ENCODE data around the gene SASH1.
A peak's percentile ranks its signal among the peaks of the same experiment; 100 is the strongest.

The SASH1 gene

DNA sequence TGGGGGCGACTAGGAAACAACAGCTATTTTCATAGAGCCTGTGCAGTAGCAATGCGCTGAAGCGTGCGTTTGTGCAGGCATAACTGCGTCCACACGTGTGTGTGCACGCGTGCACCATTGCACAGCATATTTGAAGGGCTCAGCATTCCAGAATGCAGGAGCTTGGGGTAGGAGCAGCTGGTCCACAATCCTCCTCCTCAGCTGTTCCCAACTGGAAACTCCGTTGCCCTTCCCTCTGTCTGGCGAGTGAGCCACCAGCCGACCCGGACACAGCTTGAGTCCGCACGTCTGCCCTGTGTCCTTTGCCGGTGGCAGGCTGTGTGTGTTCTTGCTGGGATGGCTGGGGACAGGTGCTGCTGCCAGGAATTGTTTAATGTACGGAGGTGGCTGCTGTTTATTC, 110.2 kb downstream of the SASH1 start:
- DNase-seq (ENCODE audit: low spot score) = no peak
- CTCF ChIA-PET = interaction anchor here (0.6 kb wide), 1 partner anchor 20 kb away, joined by 3 read pairs; no protein-coding TSS in a partner anchor
- H3K27ac ChIP-seq = no peak overlapping the region
- TF ChIP-seq CTCF (conservative IDR thresholded peaks at IDR 0.05; ENCODE audit: low read depth) = no peak
- POLR2A ChIA-PET (ENCODE audit: low non-redundant PET) = no interaction called here

DNA sequence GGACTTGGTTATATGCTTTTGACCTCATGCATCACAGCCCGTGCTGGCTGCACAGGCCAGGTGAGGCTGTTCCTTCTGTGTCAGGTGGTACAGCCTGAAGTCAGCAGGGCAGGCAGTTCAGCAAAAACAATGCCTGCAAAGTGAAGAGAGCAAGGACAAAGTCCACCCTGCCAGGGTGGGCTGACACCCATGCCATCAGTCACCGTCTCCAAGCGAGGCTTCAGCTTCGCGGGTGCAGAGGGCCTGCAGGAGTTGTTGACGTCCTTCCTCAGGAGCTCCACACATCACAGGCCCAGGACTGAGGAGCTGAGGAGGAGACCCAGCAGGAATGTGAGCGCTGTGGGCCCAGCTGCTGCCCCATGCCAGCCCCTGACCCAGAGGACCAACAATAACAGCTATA, 111.3 kb downstream of the SASH1 start:
- ChIA-PET POLR2A (ENCODE audit: low non-redundant PET) (no interaction called here), CTCF (no interaction called here)
- no peak for TF ChIP-seq CTCF (conservative IDR thresholded peaks at IDR 0.05; ENCODE audit: low read depth)
- no peak for DNase-seq (ENCODE audit: low spot score)
- H3K27ac ChIP-seq = no peak overlapping the region

- 0 out of 2 replicates have a peak overlapping the region, but pooled peaks have one; percentile 29 for H3K27ac ChIP-seq
- POLR2A ChIA-PET (ENCODE audit: low non-redundant PET) = no interaction called here
- TF ChIP-seq CTCF (conservative IDR thresholded peaks at IDR 0.05; ENCODE audit: low read depth) = no peak
- CTCF ChIA-PET = interaction anchor here (0.6 kb wide), 1 partner anchor 175 kb away, joined by 3 read pairs; no protein-coding TSS in a partner anchor
- no peak for DNase-seq (ENCODE audit: low spot score)
Measured at GRCh38 chr6:148455225-148455624, 112.6 kb downstream of the SASH1 start.

GRCh38 chr6:148455674-148456558, 113.3 kb downstream of the SASH1 start:
- no peak for TF ChIP-seq CTCF (conservative IDR thresholded peaks at IDR 0.05; ENCODE audit: low read depth)
- DNase-seq (ENCODE audit: low spot score) = no peak
- H3K27ac ChIP-seq = no peak overlapping the region
- CTCF ChIA-PET = interaction anchor here (0.6 kb wide), 1 partner anchor 175 kb away, joined by 3 read pairs; no protein-coding TSS in a partner anchor
- POLR2A ChIA-PET (ENCODE audit: low non-redundant PET) = no interaction called here

DNA sequence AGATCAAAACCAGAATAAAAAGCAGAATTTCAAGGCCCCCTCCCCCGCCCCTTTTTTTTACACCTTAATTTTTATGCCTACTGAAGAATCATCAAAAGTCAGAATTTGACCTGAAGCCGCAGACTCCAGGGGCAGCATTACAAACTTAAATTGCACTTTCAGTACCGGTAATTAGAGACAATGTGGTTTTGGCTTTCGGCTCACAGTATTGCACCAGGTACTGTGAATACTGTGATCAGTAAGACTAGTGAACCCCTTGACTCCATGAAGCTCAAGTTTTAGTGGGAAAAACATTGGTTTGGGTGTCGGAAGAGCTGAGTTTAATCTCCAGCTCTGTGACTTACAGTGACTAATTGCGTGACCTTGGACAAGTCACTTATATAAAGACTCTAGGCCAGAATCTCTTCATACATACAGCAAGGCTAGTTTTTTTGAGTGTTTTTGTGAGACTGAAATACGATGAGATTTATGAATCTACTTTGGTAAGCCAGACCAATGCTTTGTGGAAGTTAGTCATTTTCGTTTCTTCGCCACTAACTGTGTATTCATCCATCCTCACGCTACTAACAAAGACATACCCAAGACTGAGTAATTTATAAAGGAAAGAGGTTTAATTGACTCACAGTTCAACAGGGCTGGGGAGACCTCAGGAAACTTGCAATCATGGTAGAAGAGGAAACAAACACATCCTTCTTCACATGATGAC, 114.7 kb downstream of the SASH1 start:
- TF ChIP-seq CTCF (conservative IDR thresholded peaks at IDR 0.05; ENCODE audit: low read depth) = no peak
- DNase-seq (ENCODE audit: low spot score) = no peak
- CTCF ChIA-PET = interaction anchor here (0.6 kb wide), 1 partner anchor 1349 kb away, joined by 3 read pairs; no protein-coding TSS in a partner anchor
- POLR2A ChIA-PET (ENCODE audit: low non-redundant PET) = no interaction called here
- H3K27ac ChIP-seq = no peak overlapping the region

DNA sequence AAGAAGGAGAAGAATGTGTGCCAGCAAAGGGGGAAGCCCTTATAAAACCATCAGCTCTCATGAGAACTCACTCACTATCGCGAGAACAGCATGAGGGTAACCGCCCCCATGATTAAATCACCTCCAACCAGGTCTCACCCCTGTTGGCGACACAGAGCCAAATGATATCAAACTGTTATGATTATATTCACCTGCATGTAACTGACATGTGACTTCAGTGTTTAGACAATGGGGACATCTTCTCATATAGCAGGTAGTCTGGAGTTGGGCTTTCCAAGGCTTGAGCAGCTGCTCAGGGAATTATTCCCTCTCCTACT, 115.2 kb downstream of the SASH1 start:
- CTCF ChIA-PET = interaction anchor here (0.6 kb wide), 1 partner anchor 1349 kb away, joined by 3 read pairs; no protein-coding TSS in a partner anchor
- POLR2A ChIA-PET (ENCODE audit: low non-redundant PET) = no interaction called here
- DNase-seq (ENCODE audit: low spot score) = no peak
- no peak overlapping the region for H3K27ac ChIP-seq
- no peak for TF ChIP-seq CTCF (conservative IDR thresholded peaks at IDR 0.05; ENCODE audit: low read depth)

Data from RWPE1 (cell line).